GM19467 (cell line): ENCODE results near the gene SIK2.
"Not testable (repeated sequence)": the region's sequence is repeated elsewhere in the genome, so short reads cannot be mapped to it uniquely, and the experiment has no call there.

ENCODE experiments used
- ATAC-seq: cut with Tn5 transposase; IDR thresholded peaks from one replicate; pipeline ENCODE4 v1.9.1; 2021; ENCODE audit warnings: mild to moderate bottlenecking, moderate library complexity; ENCODE audit not compliant: unreplicated experiment

Gene SIK2

DNA sequence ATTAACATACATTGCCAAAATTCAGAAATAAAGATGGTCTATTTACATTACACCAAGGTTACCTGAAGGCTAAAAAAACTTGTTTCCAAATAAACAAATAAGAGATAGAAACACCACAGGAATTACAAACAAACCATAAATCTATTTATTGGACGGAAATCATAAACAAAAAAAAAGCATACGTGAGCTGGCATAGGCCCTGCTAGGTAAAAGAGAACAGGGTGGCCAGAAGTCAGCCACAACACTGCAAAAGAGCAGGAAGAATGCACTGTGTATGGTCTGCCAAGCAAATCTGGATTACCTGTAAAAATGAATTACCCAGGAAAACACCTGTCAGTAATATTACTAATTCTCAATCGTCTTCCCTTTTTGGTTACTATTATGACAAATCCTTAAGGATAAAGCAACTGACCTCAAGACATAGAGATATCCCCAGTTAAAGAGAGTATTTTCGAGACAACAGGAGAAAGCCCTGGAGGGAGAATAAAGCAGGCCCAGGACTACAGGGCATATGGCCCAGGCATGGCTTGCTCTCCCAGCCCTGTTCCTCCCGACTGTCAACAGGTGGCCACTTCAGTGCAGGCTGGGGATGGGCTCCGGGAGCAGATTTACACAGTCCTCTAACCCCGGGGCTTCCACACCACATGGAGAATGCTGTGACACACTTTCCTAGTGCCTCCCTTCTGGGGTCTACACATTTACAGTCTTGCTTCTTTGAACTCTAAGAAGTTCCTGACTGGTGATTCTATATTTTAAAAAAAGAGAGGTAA, 146.0 kb downstream of the SIK2 start:
- no peak for ATAC-seq

DNA sequence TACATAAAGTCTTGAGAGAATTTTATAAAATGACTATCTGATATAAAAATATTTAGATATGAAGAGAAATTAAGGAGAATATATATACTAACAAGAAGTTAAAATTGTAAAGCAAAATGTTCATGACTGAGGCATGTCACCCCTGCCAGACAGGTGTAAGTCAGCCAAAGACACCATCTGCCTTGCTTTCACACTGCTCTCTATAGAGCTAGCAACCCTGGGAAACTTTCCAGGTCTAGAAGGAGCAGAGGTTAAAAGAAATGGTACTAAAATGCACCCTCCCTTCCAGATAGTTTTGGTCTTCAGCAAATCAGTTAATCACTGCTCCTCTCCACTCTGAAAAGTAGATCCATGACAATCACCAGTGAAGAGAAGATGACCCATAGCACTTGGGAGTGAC, 147.4 kb downstream of the SIK2 start:
- ATAC-seq, result no peak

DNA sequence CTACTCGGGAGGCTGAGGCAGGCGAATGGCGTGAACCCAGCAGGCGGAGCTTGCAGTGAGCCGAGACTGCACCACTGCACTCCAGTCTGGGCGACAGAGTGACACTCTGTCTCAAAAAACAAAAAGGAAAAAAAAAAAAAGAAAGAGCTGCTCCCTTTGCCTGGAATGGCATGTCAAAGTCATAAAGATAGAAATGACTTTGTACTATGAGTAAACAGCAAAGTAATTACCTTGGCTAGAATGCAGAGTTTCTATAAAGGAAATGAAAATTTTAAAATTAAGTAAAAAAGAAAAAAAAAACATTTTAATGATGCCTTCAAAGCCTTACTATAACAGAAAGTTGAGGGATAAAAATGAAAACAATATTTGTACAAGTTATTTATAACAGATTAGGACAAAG, 153.8 kb downstream of the SIK2 start:
- no peak for ATAC-seq

DNA sequence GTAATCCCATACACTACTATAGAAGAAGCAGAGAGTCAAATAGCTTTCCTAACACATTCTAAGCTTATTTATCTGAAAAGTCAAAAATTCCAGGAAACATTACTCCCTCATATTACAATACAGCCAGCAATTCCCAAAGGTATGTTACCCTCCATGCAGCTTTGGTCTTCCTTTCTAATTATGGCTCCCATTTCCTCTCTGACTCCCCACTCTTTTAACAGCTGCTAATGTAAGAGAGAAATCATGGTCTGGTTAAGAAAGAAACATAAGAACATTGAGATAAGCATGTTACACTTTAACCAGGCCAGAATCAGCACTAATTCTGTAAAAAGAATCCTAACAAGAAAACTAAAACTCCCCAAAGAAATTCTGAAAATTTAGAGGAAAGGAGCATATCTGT, 157.1 kb downstream of the SIK2 start:
- ATAC-seq, result no peak

DNA sequence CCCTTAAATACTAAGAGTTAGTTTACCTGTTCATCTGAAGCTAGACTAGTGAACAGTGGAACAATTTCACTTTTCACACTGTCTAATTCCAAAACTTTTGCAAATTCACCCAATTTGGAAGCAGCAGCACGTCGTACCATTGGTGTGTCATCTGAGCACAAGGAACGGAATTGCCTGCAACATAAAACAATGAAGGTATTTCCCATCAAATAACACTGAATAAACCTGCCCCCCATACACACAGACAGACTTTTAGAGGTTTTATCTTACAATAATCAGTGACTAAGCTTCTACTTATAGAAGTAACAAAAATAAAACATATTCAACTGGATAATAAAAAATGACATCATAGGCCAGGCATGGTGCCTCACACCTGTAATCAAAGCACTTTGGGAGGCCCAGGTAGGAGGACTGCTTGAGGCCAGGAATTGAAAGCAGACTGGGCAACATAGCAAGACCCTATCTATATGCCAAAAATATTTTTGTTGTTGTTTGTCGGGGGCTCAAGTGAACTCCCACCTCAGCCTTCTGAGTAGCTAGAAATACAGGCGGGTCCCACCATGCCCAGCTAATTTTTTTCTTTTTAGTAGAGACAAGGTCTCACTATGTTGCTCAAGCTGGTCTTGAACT, 157.6 kb downstream of the SIK2 start:
- no peak for ATAC-seq

DNA sequence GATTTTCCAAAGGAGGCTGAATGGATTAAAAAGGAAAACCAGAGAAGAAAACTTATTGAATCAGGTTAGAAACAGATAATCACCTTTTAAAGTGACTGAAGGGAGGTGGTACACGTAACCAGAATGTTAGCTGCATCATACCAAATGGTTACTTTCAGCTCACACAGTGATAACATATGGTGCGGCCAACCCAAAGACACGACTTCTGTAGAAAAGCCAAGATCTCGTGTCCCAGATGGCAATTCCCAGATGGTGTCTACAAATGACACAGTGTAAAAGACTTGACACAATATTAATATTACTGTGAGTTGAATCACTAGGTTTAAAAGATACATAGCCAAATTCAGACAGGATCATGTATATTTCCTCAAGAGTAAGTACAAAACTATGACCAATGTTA, 158.8 kb downstream of the SIK2 start:
- no peak for ATAC-seq

DNA sequence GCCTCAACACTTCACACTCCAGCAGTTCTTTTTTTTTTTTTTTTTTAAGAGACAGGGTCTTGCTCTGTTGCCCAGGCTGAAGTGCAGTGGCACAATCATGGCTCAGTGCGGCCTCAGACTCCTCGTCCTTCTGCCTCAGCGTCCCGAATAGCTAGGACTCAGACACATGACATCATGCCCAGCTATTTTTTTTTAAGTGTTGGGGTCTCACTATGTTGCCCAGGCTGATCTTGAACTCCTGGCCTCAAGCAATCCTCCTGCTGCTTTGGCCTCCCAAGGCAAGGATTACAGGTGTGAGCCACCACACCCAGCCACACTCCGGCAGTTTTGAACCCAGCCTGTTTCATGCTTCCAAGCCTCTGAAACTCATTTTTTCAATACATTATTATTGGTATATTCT, 160.3 kb downstream of the SIK2 start:
- no peak for ATAC-seq

DNA sequence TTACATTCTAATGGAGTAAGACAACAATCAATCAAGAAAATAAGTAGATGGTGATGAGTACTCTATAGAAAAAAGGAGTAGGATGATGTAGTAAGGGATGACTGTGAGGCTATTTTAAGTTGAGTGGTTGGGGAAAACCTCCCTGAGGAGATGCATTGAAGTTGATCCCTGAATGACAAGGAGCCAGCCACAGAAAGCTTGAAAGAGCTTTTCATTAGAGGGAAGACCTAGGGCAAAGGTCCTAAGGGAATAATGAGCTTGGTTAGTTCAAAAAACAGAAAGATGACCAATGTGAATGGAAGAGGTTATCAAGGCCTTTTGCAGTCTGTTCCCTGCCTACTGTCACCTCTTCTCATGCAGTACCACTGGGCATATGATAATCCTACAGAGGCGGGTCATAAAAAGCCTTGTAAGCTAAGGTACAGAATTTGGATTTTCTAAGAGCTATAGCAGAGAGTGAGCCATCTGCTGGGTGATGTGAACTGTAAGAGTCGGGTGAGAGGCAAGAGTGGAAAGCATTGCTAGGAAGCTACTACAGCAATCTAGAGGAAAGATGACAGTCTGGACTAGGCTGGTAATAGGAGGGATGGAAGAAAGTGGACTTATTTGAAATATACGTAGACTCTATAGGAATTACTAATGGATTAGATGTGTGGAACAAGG, 160.9 kb downstream of the SIK2 start:
- ATAC-seq, result no peak

DNA sequence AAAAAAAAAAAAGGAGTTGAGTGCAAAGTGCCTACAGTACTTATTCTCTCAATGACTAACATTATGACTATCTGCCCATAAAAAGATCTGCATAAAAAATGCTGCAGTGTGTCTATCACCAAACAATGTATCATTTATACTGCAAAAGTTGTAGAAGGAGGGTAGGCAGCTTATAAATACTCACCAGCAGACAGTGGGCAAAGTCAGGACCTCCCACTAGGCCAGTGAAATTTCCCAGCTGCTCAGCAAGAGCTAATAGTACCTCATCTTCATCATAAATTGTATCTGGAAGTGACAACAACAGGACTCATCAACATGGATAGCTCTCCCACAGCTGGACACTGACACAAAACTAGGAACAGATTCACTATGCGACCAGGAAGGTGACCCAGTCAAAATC, 162.4 kb downstream of the SIK2 start:
- ATAC-seq, result no peak

DNA sequence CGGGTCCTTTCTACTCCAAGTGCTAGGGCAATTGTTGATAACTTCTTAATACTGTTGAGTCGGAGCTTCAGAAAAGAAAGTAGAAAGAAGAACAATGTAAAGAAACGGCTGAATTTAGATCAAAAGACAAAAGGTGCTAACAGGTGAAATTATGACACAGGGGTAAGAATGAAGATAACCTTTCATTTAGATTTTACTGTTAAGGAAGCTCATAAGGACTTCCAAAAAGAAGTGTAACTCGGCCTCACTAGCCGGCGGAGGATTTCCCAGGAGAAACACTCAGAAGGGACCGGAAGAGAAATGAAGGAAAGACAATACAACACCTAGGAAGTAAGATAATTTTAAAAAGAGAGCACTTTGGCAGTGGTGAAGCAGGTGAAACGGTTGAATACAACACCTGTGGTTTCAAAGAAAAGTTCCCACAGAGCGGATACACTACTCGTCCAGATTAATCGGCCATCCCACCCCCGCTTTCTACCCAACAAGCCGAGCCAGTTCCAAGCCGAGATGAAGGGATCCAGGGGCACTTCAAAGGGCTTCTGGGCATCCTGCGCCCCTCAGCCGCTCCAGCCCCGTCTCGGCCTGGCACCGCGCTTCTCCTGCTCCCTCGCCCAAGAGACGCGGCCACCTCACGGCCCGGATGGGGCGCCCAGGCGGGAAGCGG, 163.2 kb downstream of the SIK2 start:
- ATAC-seq, result peak; percentile 34

DNA sequence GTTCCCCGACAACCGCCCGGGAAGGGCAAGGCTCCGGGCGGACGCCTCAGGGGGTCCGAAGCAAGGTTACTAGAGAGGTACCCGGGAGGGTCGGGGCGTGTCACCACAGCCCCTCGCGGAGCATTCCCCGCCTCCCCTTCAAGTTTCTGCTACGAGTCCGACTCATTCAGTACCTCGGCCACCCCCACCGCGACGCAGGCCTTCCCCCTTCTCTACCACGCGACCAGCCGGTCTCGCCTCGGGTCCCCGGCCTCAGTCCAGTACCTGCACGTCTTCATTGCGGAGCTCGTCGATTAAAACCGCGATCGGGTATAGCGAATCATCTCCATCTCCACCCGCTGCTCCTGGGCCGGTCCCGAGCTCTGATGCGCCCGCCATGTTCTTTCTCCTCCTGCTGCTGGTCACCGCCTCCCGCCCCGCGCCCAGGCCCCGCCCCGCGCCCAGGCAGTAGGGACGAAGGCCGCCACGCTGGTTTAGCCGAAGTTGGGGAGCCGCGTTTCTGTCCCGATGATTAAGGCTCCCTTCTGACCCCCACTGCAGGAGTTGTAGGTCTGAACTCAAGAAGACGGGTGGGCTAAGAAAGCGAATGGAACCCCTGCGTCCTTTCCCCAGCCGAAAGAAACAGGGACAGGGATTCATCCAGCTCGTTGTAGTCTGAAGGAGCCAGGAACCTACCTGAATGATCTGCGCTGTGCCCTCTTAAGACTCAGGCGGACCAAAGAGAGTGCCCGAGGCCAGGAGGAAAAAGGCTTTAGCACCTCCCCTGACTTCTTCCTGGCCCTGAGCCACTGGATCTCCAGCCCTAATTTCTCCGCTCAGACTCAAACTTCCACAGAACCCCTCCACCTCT, 164.0 kb downstream of the SIK2 start, which contains the start of gene PPP2R1B:
Gene PPP2R1B, minus strand, starts transcription at position 406 of the 850 bp plus-strand sequence. Its CDS starts 28 bp downstream, at position 378.
- peak; percentile 75 for ATAC-seq

DNA sequence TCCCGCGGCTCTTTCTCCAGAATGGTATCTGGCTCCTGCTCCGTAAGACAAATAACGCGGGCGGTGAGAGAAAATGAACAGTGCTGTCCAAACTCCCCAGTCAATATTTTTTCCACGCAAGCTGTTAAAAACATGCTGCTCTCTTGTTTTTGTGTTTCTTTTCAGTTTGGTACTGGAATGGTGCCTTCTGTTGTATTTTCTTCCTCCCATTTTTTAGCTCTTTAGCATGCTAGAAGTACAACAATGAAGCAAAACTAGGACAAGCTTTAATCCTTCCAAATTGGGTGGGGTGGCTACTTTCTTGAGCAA, 164.5 kb downstream of the SIK2 start:
- no peak for ATAC-seq

DNA sequence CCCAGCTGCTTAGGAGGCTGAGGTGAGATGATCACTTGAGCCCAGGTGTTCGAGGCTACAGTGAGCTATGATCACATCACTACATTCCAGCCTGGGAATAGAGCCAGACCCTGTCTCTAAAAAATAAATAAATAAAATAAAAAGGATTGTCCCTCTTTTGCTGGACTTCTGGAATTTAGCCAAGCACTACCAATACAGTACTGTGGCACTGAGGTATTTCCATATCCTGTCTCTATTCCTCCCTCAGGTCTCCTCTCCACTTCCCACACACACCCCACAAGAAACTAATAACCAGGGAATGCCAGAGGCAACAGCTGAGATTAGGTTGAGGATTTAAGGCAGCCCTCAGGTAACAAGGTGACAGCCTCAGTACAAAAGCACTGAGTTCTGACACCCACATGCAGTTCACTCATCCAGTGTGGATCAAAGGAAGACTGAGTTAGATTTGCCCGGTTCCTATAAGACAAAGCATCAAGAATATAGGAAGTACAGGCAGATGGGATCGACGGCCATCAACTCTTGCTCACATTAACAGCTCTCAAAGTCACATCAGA, 168.4 kb downstream of the SIK2 start:
- no peak for ATAC-seq

DNA sequence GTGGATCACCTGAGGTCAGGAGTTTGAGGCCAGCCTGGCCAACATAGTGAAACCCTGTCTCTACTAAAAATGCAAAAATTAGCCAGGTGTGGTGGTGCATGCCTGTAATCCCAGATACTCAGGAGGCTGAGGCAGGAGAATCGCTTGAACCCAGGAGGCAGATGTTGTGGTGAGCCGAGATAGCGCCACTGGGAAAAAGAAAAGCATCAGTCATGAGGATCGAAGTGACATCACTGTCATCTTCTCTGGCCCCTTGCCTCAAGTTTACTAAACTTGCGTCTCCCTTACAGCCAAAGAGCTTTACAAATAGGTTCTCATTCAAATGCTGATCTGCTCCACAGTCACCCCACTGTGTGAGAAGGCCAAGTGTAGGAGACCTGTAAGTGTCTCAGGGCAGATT, 169.0 kb downstream of the SIK2 start:
- not testable (repeated sequence) for ATAC-seq

DNA sequence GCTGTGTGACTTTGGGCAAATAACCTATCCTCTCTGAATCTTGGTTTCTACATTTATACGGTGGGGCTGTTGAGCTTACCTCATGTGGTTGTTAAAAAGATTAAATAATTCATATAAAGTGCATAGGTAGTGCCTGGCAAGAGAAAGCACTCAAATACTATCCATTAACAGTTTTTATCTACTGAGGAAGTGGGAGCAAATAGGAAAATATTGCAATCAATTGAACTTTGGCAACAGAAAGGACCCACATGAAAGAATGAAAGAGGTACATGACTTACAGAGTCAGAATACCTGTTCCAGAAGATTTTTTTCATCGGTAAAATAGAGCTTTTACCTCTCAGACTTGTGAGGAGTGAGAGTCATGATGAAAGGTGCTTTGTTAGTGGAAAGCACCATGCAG, 170.3 kb downstream of the SIK2 start:
- ATAC-seq, result no peak

DNA sequence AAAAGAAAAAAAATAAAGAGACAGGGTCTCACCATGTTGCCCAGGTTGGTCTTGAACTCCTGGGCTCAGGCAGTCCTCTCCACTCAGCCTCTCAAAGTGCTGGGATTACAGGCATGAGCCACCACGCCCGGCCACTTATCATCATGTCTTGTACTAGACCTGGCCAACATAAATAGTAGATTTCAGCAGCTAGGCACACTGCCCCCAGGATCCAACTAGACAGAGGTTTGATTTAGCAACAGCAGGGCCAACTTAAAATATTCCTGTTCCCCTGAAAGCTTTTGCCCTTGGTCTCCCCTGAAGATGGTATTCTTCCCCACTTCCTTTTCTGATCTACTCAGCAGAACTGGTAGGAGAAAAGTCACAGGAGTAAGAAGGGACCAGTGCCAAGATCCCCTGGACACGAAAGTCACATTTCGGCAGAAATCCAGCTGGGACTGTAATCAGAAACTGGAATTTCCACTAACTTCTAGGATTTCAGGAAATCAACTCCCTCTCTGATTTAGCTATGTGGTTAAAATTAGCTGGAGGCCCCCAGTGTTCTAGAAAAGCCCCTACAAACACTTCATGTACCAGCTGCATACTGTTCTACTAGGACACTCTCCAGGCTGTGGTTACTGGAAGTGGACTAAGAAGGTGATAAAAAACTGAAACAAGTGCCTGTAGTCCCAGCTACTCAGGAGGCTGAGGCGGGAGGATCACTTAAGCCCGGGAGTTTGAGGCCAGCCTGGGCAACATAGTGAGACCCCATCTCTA, 172.9 kb downstream of the SIK2 start:
- ATAC-seq, result no peak

DNA sequence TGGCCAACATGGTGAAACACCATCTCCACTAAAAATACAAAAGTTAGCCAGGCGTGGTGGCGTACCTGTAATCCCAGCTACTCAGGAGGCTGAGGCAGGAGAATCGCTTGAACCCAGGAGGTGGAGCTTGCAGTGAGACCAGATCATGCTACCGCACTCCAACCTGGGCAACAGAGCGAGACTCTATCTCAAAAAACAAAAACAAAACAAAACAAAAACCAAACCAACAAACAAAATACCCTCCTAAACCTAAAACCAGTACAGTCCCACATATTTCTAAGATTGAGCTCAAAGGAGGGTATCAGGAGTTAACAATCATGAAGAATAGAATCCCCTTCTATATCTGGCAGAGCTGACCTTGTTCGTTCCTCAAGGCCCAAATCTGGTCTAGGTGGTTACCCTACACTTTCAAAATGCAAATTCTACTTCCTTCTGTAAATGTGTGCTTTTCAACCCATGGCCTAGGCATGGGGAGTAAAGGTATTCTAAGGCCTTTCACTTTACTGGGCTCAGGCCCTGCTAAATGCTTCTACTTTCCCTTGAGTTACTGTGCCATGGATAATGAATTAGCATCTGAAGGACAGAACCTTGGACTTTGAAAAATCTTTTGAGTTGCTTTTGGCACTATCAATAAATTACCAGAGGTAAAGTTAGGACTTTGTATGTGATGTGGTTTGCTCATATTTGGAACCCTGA, 174.3 kb downstream of the SIK2 start:
- ATAC-seq, result peak; percentile 92

DNA sequence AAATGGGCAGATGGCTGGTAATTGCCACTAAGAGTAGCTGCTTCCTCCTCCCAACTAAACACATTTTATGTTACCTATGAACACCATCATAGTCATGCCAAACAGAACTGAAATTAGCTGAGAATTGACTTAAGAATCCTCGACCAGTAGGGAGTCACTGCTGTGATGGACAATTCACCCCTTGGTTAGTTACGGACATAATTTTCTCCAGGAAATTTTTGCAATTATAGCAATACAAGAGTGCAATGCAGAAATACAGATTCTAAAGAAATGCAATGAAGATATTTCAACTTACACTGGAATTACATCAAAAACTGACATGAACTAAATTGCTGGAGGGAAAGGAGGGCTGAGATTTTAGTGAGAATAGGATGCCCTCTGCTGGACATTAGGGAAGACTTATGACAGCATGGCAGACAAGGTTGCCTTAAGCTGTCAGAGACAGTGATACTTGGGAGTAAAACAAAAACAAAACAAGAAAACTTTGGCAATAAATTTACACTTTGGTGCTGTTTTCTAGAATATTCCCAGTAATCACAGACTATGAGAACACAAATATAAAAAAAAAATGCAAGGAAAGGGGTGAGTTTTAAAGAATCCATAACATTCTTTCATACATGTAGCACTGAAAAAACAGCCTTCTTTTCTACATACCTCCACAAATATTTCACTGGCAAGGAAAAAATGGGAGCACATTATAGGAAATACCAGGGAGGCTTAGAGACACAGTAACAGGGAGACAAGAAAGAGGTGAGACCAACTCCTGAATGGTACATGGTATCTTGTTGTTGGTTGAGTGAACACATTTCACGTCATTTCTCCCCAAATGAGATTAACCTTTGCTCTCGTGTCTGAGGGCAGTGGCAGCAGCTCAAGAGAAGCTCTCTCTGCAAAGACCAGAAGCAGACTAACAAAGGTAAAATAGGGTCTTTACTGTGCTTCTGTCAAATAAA, 175.1 kb downstream of the SIK2 start:
- no peak for ATAC-seq
